Mucosa of descending colon (tissue), 3 donors: Measurements from ENCODE around the gene SLC2A5. TPM values are rescaled to one million over a fixed set of nuclear protein-coding genes. Genes with fewer than 3 reads are reported as not detected.

Experiments used
- ATAC-seq: fragments of 200-7000 bp; cut with Tn5 transposase; one replicate; pipeline ENCODE4 v1.9.1; 2020; ENCODE audit warnings: mild to moderate bottlenecking, moderate library complexity
- DNase-seq, 3 donors: peaks; one replicate each; pipeline ENCODE4 v3.0.0-alpha.2; 2020
- H3K36me3 ChIP-seq: fragments of 200-600 bp; one replicate; pipeline ENCODE4 v1.8.0; 2021; ENCODE audit warnings: low read depth, mild to moderate bottlenecking
- H3K4me1 ChIP-seq: fragments of 200-600 bp; one replicate; pipeline ENCODE4 v1.8.0; 2021; ENCODE audit warnings: low read depth, mild to moderate bottlenecking
- H3K4me3 ChIP-seq: fragments of 200-600 bp; one replicate; pipeline ENCODE4 v1.8.0; 2021; ENCODE audit warnings: mild to moderate bottlenecking
- H3K9me3 ChIP-seq: fragments of 200-600 bp; one replicate; pipeline ENCODE4 v1.8.0; 2021; ENCODE audit warnings: mild to moderate bottlenecking
- CTCF ChIP-seq: fragments of 200-600 bp; IDR thresholded peaks from one replicate; pipeline ENCODE4 v1.8.0; 2022; ENCODE audit warnings: antibody characterized with exemption, mild to moderate bottlenecking
- intact Hi-C, 2 donors: fragments of 100-400 bp; cut with DNase I in 1 of 2; cut with micrococcal nuclease in 1 of 2; formaldehyde crosslinking; loops; one replicate each; pipeline versions ENCODE4 v1.11.0 to v1.11.1; 2022; cut with DNase I, micrococcal nuclease
- total RNA-seq, 3 donors: library from RNA; stranded (reverse); fragmentation: NEBNext Ultra II Directional in 2 of 3; extraction: Animal tissue kit (Norgen Biotek cat#: 25700) in 2 of 3; gene quantifications; one replicate each; pipeline versions ENCODE4 v1.2.1 to v1.2.4, GENCODE V29; 2021 to 2023
- donor health status: DM: no; HTN: no; CAD: no; lungs with moderate emphysema.
- donor health status: DM: no; HTN: no; CAD: no.
- donor health status: DM: no; HTN: yes; CAD: no.

The SLC2A5 gene
- total RNA-seq, 3 donors from 2014 or later: 4.4 to 34.5 (median 7.8) TPM

GRCh38 chr1:8992936-8993687, 76.3 kb downstream of the SLC2A5 start:
- no peak for ATAC-seq
- Histone ChIP-seq H3K36me3 (no peaks in the 10 kb centered on the region), H3K9me3 (no peaks in the 10 kb centered on the region), H3K4me3 (no peak overlapping the region), H3K4me1 (no peaks in the 10 kb centered on the region)
- no peak for DNase-seq
- no peak for TF ChIP-seq CTCF
- intact Hi-C loops: no loop called here

DNA sequence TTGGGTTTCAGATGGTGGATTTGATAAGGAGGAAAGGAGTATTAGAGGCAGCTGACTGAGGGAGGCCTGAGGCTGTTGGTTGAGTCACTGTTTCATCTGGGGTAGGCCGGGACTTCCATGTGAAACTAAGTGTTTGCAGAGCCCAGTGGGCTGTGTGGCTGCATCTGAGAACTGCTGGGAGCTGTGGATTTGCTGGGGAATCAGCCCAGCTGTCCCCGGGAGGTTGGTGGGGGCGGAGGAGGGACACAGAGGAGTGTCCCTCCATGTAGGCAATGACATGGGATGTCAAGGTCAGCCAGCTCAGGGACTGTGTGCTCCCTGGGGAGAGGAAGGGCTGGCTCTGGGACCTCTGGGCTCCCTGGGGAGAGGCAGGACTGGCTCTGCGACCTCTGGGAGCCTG, 79.6 kb downstream of the SLC2A5 start:
- no peak for DNase-seq
- Histone ChIP-seq H3K4me1 (peaks cover 3% of the 10 kb centered on the region), H3K4me3 (no peak overlapping the region), H3K9me3 (no peaks in the 10 kb centered on the region), H3K36me3 (no peaks in the 10 kb centered on the region)
- intact Hi-C loops: loop anchor here in 1 of 2 donors (10.0 kb wide), 1 partner anchor 65 kb away; no protein-coding TSS in a partner anchor
- TF ChIP-seq CTCF: no peak
- no peak for ATAC-seq

GRCh38 chr1:8989061-8989460, 80.4 kb downstream of the SLC2A5 start:
- H3K4me3 ChIP-seq: no peak overlapping the region

DNA sequence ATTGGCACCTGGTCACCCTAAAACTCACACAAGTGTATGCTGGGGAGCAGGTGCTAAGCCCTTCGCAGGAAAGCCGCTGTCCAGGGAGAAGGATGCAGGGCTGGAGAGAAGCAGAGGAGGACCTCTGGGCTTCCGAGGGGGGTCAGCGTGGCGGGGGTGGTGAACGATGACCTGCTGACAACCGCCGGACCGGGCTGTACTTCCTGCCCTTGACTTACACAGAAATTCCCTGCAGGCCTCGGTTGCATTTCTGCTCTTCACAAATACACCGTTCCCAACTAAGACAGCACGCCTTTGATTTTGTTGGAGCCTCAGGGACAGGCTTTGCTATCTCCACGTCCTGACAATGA, 80.8 kb downstream of the SLC2A5 start:
- TF ChIP-seq CTCF: no peak
- Histone ChIP-seq H3K4me3 (no peak overlapping the region), H3K9me3 (no peaks in the 10 kb centered on the region), H3K4me1 (peaks cover 3% of the 10 kb centered on the region), H3K36me3 (no peaks in the 10 kb centered on the region)
- DNase-seq (no peak), ATAC-seq (no peak)
- intact Hi-C loops: loop anchor here in 1 of 2 donors (10.0 kb wide), 1 partner anchor 64 kb away; no protein-coding TSS in a partner anchor

More at GRCh38 chr1:8989061-8989460, 80.4 kb downstream of the SLC2A5 start:
- H3K9me3 ChIP-seq: no peaks in the 10 kb centered on the region
- no peaks in the 10 kb centered on the region for H3K36me3 ChIP-seq
- TF ChIP-seq CTCF: no peak
- H3K4me1 ChIP-seq: peaks cover 3% of the 10 kb centered on the region
- no peak for ATAC-seq
- DNase-seq: no peak
- intact Hi-C loops: loop anchor here in 1 of 2 donors (10.0 kb wide), 1 partner anchor 64 kb away; no protein-coding TSS in a partner anchor

DNA sequence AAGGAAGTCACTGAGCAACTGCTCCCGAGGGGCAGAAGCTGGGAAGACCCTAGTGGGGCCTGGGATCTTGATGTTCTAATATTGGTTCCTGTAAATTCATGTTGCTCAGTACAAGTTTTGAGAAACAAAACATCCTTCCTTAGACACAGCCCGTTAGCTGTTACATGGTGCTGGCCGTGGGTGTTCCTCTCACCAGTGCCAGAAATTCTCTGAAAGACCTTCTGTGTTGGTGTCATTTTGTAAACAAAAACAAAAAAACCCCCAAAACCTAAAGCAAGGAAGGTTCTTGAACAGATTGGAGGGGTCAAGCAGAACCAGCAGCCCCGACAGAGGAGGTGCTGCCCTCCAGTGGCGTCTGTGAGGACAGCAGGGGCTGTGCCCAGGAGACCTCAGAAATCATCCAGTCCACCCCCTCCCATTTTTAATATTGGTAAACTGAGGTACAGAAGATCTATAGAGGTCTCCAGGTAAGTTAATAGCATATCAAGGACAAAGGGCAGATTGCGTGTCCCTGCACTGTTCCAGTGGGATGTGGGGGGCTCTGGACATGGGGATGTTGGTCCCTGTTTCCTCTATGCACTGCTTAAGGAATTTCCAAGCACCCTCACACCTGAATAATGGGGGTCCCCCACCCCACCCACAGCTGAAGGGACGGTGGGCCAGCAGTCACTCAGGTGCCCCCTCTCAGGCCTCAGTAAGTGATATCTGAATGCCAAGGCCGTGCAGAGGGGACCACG, 81.4 kb downstream of the SLC2A5 start:
- H3K9me3 ChIP-seq: no peaks in the 10 kb centered on the region
- no peak overlapping the region for H3K4me3 ChIP-seq
- peaks cover 3% of the 10 kb centered on the region for H3K4me1 ChIP-seq
- peak; percentile 83 for TF ChIP-seq CTCF
- intact Hi-C loops: loop anchor here in 1 of 2 donors (10.0 kb wide), 1 partner anchor 63 kb away; no protein-coding TSS in a partner anchor
- no peaks in the 10 kb centered on the region for H3K36me3 ChIP-seq
- peak; percentile 66 for ATAC-seq
- peak in 2 of 3 donors; percentile 69 to 72 for DNase-seq
